Psoas muscle (tissue), 8 donors: Measurements from ENCODE around the gene SLAMF8. TPM values are rescaled to one million over a fixed set of nuclear protein-coding genes. Genes with fewer than 3 reads are reported as not detected.

Source experiments
- ATAC-seq, 4 donors: fragments of 200-7000 bp; cut with Tn5 transposase; one replicate each; pipeline ENCODE4 v1.9.1; 2020; ENCODE audit warnings: moderate library complexity in 3 of 4, mild to moderate bottlenecking in 2 of 4
- DNase-seq, 2 donors: peaks; one replicate each; pipeline ENCODE4 v3.0.0-alpha.2; 2020
- H3K27ac ChIP-seq: fragments of 200-600 bp; one replicate; pipeline ENCODE4 v1.8.0; 2022
- H3K27me3 ChIP-seq, 3 donors: fragments of 200-600 bp in 1 of 3; one replicate each; pipeline versions ENCODE4 v1.6.1 to v1.8.0; 2013 to 2022; ENCODE audit warnings: low read length in 2 of 3, mild to moderate bottlenecking in 2 of 3, moderate library complexity in 1 of 3; ENCODE audit not compliant: insufficient read depth in 3 of 3
- H3K36me3 ChIP-seq, 2 donors: fragments of 200-600 bp in 1 of 2; one replicate each; pipeline versions ENCODE4 v1.6.1 to v1.8.0; 2013 to 2022; ENCODE audit warnings: low read depth in 1 of 2, mild to moderate bottlenecking in 1 of 2, moderate library complexity in 1 of 2; ENCODE audit not compliant: insufficient read depth in 1 of 2
- H3K4me1 ChIP-seq: fragments of 200-600 bp; one replicate; pipeline ENCODE4 v1.8.0; 2022
- H3K4me3 ChIP-seq: fragments of 200-600 bp; one replicate; pipeline ENCODE4 v1.8.0; 2022; ENCODE audit warnings: mild to moderate bottlenecking
- H3K9me3 ChIP-seq: fragments of 200-600 bp; one replicate; pipeline ENCODE4 v1.8.0; 2022
- WGBS, 3 donors: extraction: QIAGEN DNeasy Blood & Tissue Kit; methylation state at CpG; one replicate each; pipeline versions ENCODE4 v1.1.6 to v1.1.7; 2013; 5-methylcytosine and 5-hydroxymethylcytosine counted together
- intact Hi-C, 2 donors: fragments of 100-400 bp; cut with DNase I; formaldehyde crosslinking; loops; one replicate each; pipeline versions ENCODE4 v1.11.0 to v1.14.2; 2022
- long read RNA-seq, 2 donors: library from polyadenylated mRNA; unstranded; transcript quantifications; one replicate each; pipeline ENCODE4 v2.0.0, GENCODE V29; 2021
- polyA plus RNA-seq, 3 donors: library from polyadenylated mRNA; stranded (reverse); fragments of 200-250 nt; gene quantifications; one replicate each; pipeline ENCODE4 v1.2.3, GENCODE V29; 2013
- total RNA-seq, 4 donors: library from RNA; stranded (reverse); fragmentation: NEBNext Ultra II Directional in 2 of 4; extraction: Animal tissue kit (Norgen Biotek cat#: 25700) in 2 of 4; gene quantifications; one replicate each; pipeline versions ENCODE4 v1.2.1 to v1.2.4, GENCODE V29; 2021 to 2023
- TF ChIP-seq, protein P1 (sequence below): fragments of 200-600 bp; IDR thresholded peaks from one replicate; pipeline ENCODE4 v1.8.0; 2022; ENCODE audit warnings: antibody characterized with exemption
- donor health status: healthy with polysubstance abuse.
- donor health status: DM: no; HTN: no; CAD: no; lungs with moderate emphysema.
- donor health status: Bipolar disorder and iron deficiency.
- donor health status: healthy.
- donor health status: DM: yes; HTN: yes; CAD: no.
- donor health status: DM: no; HTN: no; CAD: no.
- donor health status: DM: no; HTN: no; CAD: no.
- donor health status: DM: yes; HTN: yes; CAD: no.

SLAMF8 gene
- 1 to 10 TPM; 1.1 to 1.6 (median 1.4) TPM for total RNA-seq
- polyA plus RNA-seq = under 1 TPM; 0.10 to 0.63 (median 0.22) TPM
- long read RNA-seq, donor 1, partial matches to known transcripts = 0 of 1 reads
- long read RNA-seq, donor 1, other reads (novel, unspliced or antisense) = 0 of 1 reads
- long read RNA-seq, donor 2 = 0 reads

DNA sequence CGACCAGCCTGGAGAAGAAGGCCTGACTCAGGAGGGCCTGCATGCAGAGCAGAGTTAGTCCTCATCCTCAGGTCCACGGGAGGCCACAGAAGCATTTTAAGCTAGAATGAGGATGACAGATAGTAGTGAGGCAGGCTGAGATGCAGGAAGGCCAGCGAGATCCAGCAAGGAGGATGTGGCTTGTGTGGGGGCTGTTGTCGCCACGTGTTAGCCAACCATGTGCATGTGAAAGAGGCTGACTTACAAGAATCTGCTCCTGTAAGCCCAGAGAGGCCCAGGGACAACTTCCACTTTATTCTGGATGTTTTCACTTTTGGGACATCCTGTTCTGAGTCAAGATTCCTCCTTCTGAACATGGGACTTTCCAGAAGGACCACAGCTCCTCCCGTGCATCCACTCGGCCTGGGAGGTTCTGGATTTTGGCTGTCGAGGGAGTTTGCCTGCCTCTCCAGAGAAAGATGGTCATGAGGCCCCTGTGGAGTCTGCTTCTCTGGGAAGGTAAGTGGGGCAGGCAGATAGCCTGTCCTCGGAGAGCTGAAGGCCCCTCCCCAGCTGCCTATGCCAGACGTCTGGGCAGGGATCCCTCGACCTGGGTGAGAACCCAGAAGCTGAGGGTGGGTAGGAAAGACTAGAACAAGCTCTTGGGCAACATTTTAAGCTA is at the start of gene SLAMF8:
TSS of gene SLAMF8 (plus strand) at position 433 of the 661 bp plus-strand sequence. CDS start at position 459, 26 bp downstream.
- no peak within 1 kb of the TSS for H3K27ac ChIP-seq
- no peaks in the 10 kb centered on the region for H3K36me3 ChIP-seq
- ATAC-seq (no peak), DNase-seq (peak in 1 of 2 donors; percentile 23)
- H3K4me3 ChIP-seq = peak within 1 kb of the TSS; percentile 2
- intact Hi-C loops = no loop called here
- 66 to 71% (median 70%) methylated on average over 11 of the region's 11 CpGs for WGBS, 3 donors
- no peaks in the 10 kb centered on the region for H3K9me3 ChIP-seq
- peaks cover 8% of the 10 kb centered on the region for H3K4me1 ChIP-seq
- H3K27me3 ChIP-seq = peaks cover 0 to under 1% (median 0%) of the 10 kb centered on the region in 3 donors
- TF ChIP-seq, protein P1, sequence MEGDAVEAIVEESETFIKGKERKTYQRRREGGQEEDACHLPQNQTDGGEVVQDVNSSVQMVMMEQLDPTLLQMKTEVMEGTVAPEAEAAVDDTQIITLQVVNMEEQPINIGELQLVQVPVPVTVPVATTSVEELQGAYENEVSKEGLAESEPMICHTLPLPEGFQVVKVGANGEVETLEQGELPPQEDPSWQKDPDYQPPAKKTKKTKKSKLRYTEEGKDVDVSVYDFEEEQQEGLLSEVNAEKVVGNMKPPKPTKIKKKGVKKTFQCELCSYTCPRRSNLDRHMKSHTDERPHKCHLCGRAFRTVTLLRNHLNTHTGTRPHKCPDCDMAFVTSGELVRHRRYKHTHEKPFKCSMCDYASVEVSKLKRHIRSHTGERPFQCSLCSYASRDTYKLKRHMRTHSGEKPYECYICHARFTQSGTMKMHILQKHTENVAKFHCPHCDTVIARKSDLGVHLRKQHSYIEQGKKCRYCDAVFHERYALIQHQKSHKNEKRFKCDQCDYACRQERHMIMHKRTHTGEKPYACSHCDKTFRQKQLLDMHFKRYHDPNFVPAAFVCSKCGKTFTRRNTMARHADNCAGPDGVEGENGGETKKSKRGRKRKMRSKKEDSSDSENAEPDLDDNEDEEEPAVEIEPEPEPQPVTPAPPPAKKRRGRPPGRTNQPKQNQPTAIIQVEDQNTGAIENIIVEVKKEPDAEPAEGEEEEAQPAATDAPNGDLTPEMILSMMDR = no peak

DNA sequence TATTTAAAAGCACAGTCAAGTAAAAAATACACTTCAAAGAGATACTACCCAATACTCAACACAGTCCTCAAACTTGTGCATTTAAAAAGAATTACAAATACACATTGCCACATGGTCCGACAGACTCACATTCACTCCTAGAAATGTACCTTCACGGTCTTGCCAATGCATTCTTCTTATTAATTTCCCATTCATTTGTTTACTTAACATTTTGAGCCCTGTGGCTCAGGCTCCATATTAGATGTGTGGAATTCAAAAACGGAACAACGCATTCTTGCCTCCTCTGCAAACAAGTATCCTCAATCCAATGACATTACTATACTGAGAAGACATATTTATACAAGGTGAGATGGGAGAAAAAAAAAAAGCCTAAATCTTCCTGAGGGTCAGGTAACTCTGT is 48.4 kb upstream of the SLAMF8 start:
- peaks cover 14% of the 10 kb centered on the region for H3K4me1 ChIP-seq
- WGBS, 3 donors = 88 to 94% (median 93%) methylated on average over 4 of the region's 4 CpGs
- intact Hi-C loops = no loop called here
- no peak overlapping the region for H3K4me3 ChIP-seq
- no peaks in the 10 kb centered on the region for H3K9me3 ChIP-seq
- H3K27me3 ChIP-seq = no peaks in the 10 kb centered on the region
- TF ChIP-seq, protein P1 = no peak
- no peak for ATAC-seq
- no peak overlapping the region for H3K27ac ChIP-seq
- H3K36me3 ChIP-seq = no peaks in the 10 kb centered on the region
- DNase-seq = no peak

GRCh38 chr1:159779403-159779851 is 47.2 kb upstream of the SLAMF8 start:
- intact Hi-C loops = no loop called here

GRCh38 chr1:159780583-159781582 is 45.8 kb upstream of the SLAMF8 start, which contains the start of gene DUSP23:
Gene DUSP23, plus strand, starts transcription at chr1:159780962. Its CDS starts 139 bp downstream, at chr1:159781101.
- TF ChIP-seq, protein P1 = peak; percentile 94
- DNase-seq = peak; percentile 98 to 99
- Histone ChIP-seq H3K36me3 (no peaks in the 10 kb centered on the region), H3K4me1 (peaks cover 14% of the 10 kb centered on the region), H3K27me3 (no peaks in the 10 kb centered on the region), H3K9me3 (no peaks in the 10 kb centered on the region), H3K4me3 (peak within 1 kb of the TSS; percentile 72), H3K27ac (peak within 1 kb of the TSS; percentile 71)
- intact Hi-C loops = loop anchor here (5.0 to 10.0 kb wide), 4 partner anchors 111 to 566 kb away; partner anchors contain the start of gene PIGM (in 1 of the 2)
- WGBS, 3 donors = 1% methylated on average over 68 to 88 of the region's 88 CpGs
- ATAC-seq = peak; percentile 93 to 97 (median 96)

More at GRCh38 chr1:159779403-159779851, 47.2 kb upstream of the SLAMF8 start:
- H3K27me3 ChIP-seq = no peaks in the 10 kb centered on the region
- H3K4me3 ChIP-seq = no peak overlapping the region
- DNase-seq (peak; percentile 62 to 81), ATAC-seq (peak; percentile 52 to 80 (median 70))
- H3K9me3 ChIP-seq = no peaks in the 10 kb centered on the region
- peak overlapping the region; percentile 71 for H3K27ac ChIP-seq
- 51 to 58% (median 52%) methylated on average over 2 of the region's 2 CpGs for WGBS, 3 donors
- H3K36me3 ChIP-seq = no peaks in the 10 kb centered on the region
- TF ChIP-seq, protein P1 = no peak
- peaks cover 14% of the 10 kb centered on the region for H3K4me1 ChIP-seq
